EH (cell line): Measurements from ENCODE around the gene TEKT5.
"Not testable (repeated sequence)": the region's sequence is repeated elsewhere in the genome, so short reads cannot be mapped to it uniquely, and the experiment has no call there.

Source experiments
- DNase-seq: peaks from one replicate; pipeline ENCODE4 v3.0.0-alpha.2; 2015; ENCODE audit warnings: low read depth

TEKT5 gene

GRCh38 chr16:10684511-10685151 is 10.1 kb downstream of the TEKT5 start:
- no peak for DNase-seq

DNA sequence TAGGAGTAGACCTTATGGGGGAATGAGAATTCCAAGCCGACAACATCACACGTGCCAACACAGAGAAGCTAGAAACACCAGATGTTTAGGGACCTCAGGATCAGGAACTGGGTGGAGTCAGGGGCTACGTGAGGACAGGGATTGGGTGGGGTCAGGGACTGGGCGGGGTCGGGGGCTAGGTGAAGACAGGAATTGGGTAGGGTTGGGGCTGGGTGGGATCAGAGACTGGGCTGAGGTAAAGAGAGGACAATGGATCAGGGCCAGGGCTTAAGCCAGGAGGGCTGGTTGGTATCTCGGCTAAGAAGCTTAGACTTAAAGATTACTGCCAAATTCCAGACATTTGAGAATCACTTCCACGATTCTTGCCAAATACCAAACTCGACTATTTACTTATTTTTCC is 11.6 kb downstream of the TEKT5 start:
- DNase-seq = no peak

DNA sequence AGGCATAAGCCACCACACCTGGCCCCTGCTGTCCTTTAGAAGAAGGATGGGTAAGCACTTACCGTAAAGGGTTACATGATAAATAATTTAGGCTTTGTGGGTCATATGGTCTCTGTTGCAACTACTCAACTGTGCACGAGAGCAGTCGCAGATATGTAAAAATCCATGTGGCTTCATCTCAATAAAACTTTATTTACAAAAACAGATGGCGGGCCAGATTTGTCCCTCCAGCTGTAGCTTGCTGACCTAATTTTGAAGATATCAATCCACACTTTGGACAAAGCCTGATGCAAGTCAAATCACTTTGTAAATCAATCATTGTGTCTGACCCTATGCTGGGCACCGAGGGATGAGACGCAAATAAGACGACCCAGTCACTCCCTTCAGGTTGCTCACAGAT is 12.1 kb downstream of the TEKT5 start:
- no peak for DNase-seq

DNA sequence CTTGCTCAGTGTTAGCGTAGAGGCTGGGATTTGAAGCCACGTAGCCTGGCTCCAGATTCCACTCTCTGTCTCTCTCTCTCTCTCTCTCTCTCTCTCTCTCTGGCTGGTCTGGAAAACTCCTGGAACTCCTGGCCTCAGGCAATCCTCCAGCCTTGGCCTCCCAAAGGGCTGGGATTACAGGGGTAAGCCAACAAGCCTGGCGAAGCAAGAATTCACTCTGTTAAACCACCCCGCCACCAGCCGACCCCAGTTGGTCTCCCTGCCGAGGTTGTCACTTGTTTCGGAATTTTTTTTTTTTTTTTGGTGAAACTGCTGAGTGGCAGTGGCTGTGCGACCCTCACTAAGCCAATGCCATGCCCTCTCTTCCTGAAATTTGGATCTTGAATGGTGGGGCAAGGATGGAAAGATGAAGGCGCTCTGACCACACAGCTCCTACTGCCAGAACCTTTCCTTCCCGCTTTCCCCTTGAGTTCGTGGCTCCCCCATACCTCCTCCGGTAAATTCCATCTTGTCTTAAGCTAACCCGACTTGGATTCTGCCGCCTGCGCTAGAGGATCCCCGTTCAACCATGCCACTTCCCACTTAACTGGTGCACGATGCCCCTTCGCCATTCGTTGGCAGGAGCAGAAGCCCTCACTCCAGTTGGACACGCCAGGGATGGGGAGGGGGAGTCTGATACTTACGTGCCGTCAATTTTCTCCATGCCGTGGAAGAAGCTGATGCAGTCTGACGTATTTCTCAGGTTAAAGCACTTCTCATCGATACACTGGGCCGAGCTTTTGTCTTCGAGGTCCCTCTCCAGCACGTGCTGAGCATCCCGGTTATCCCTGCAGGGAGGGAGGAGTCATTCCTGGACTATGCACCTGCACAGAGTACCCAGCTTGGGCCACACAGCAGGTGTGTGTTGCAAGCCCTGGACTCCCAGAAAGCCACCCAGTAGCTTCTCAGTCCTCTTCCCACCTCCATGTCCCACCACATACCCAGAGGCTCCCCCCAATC is 13.1 kb downstream of the TEKT5 start:
- no peak for DNase-seq

DNA sequence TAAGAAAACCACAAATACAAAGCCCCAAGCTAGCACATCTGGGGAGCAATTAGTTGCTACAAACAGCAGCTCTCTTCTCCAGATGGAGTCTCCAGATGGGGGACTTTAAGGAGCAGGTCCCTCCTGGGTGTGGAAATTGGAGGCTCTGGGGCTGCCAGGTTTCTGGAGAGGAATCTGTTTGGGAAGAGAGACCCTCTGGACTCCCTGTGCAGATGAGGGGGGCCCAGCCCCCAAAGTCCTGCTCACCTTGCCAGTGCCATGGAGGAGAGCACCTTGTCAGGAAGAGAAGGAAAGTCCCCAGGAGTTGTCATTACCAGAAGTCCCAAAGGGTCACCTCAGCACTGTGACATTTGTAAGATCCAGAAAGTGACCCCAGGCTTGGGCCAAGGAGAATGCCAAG is 14.8 kb downstream of the TEKT5 start:
- no peak for DNase-seq

DNA sequence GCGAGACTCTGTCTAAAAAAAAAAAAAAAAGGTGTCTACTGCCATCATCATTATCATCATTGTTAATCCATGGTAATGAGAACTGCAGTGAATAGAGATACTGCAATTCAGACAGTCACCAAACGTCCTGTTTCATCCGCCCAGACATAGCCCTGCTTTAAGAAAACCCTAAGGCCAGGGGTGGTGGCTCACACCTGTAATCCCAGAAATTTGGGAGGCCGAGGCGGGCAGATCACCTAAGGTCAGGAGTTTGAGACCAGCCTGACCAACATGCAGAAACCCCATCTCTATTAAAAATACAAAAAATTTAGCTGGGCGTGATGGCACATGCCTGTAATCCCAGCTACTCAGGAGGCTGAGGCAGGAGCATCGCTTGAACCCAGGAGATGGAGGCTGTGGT is 15.3 kb downstream of the TEKT5 start:
- DNase-seq = not testable (repeated sequence)

DNA sequence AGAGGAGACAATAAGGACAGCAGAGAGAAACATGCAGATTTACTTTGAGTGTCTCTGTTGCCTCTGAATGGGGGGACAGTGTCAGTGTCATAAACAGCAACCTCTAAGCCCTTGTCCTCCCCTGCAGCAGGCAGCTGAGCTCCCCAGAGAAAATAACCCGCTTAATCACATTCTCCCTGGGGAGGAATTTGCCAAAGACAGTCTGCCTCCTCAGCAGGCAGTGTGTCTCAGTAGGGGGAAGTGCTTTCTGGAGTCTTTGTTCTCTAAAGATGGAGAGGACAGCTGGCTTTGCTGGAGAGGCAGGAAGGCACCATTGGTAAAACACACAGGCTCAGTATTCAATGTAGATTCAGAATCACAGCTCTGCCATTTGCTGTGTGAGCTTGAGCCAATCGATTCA is 16.1 kb downstream of the TEKT5 start:
- no peak for DNase-seq

- DNase-seq = no peak
Observed at GRCh38 chr16:10676284-10676683, 18.4 kb downstream of the TEKT5 start.

DNA sequence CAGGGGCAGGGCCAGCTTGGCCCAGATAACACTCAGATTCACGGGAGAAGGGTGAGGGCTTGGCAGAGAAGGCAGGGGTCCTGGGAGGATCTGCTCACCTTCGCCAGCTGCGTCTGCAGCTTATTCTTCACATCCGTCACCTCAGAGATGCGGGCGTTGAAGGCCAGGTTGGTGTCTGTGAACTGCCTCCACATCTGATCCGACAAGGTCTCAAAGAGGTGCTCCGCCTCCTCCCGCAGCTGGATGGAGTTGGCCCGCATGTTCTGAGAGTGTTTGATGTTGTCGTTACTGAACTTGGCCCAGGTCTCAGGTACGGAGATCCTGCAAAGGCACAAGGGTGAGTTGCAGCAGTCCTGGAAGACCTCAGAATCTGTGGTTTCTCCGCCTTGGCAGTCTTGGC is 18.9 kb downstream of the TEKT5 start:
- no peak for DNase-seq

- DNase-seq = no peak
Observed at GRCh38 chr16:10675216-10675615, 19.5 kb downstream of the TEKT5 start.

GRCh38 chr16:10671729-10672128 is 23.0 kb downstream of the TEKT5 start:
- DNase-seq = no peak

GRCh38 chr16:10669791-10670190 is 24.9 kb downstream of the TEKT5 start:
- no peak for DNase-seq

DNA sequence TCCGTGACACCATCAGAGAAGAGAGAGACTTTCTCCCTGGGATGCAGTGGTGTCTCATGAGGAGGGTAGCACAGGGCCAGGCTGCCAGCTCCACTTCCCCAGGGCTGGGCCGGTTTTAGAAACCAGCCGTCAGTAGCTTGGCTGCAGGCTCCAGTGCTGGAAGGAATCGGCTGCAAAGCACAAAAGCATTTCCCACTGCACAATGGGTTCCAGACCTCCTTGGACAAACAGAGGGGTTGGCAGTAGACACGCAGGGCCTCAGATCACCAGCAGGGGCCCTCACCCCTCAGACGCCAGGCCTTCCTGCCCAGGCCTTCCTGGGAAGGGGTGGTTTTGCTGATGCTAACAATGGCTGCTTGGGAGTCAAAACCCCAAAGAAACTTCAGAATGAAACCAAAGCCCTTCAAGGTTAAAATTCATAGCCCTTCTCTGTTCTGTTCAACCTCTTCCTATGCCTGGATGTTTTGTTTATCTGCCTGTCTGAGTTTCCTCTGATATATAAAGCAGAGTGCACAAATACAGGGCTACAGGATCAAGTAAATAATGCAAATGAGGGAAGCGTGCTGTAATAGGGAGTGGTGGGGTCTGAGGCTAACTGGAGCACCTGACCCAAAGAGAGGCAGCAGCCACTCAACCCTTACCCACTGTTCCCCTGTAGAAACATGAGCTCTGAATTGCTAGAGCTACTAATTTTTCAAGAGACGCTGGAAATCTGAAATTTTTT is 26.2 kb downstream of the TEKT5 start:
- DNase-seq = peak; percentile 35

- no peak for DNase-seq
Observed at GRCh38 chr16:10667239-10667638, 27.5 kb downstream of the TEKT5 start.

DNA sequence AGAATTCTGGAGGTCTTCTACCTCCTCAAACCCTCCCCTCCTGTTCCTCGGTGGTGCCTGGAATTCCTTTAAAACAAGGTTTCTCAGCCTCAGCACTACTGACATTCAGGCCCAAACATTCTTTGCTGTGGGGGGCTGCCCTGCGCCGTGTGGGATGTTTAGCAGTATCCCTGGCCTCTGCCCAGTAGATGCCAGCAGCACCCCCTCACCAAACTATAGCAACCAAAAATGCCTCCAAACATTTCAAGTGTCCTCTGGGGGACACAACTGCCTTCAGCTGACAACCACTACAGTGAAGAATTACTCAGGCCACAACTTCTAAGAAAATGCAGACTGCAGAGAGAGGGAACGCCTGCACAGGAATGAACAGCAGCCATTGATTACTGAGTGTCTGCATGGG is 28.4 kb downstream of the TEKT5 start:
- DNase-seq = no peak

DNA sequence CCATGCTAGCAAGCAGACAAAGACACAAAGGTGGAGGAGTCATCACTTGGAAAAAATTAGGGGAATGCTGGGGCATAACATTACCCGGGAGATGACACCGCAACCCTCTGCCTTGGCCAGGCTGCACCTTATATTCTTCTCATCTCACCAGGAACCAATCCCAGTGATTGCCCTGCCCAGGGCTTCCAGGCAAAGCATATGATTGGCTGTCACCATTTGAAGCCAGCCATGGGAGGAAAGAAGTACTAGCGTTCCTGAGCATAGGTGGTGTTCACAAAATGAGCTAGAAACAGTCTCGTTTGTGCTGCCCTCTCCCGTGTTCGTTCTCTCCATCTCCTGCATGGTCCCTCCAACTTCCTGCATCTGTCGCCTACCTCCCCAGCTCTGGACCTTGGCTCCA is 29.6 kb downstream of the TEKT5 start:
- DNase-seq = no peak

- DNase-seq = no peak
Observed at GRCh38 chr16:10664720-10665126, 30.0 kb downstream of the TEKT5 start.

- DNase-seq = no peak
Observed at GRCh38 chr16:10663744-10664143, 31.0 kb downstream of the TEKT5 start.

GRCh38 chr16:10663146-10663545 is 31.6 kb downstream of the TEKT5 start:
- no peak for DNase-seq

GRCh38 chr16:10662212-10662611 is 32.5 kb downstream of the TEKT5 start:
- no peak for DNase-seq

GRCh38 chr16:10661737-10662136 is 33.0 kb downstream of the TEKT5 start:
- no peak for DNase-seq

- DNase-seq = no peak
Observed at GRCh38 chr16:10660950-10661635, 33.6 kb downstream of the TEKT5 start.
